Measurements from ENCODE around the gene GAB2. TPM values are rescaled to one million over a fixed set of nuclear protein-coding genes. Genes with fewer than 3 reads are reported as not detected.

Gene GAB2
- total and polyA plus RNA-seq, 2 of the 4 experiments (the other 2 are of a cell fraction) = 3.3 to 5.9 TPM

- Histone ChIP-seq H3K4me2 (ENCODE audit: low read depth, low read length) (no peak overlapping the region), H3K4ac (ENCODE audit: low read depth, low read length) (no peak overlapping the region), H3K9me1 (ENCODE audit: insufficient read depth, low read length) (peaks cover under 1% of the 10 kb centered on the region), H4K5ac (ENCODE audit: low read depth, low read length) (no peak overlapping the region), H2AFZ (replicated peaks; ENCODE audit: low read length, poor library complexity) (no peak overlapping the region), H2BK20ac (ENCODE audit: low read depth, low read length) (no peak overlapping the region), H3K79me1 (ENCODE audit: low read depth in 1 of 2, low read length in 2 of 2) (peaks cover 11 to 34% of the 10 kb centered on the region in 2 experiments), H3K9me3 (ENCODE audit: control insufficient read depth, insufficient read depth, low read length) (no peaks in the 10 kb centered on the region), H3K9ac (ENCODE audit: low read depth, low read length) (no peak overlapping the region), H2BK5ac (ENCODE audit: low read depth, low read length, poor library complexity, severe bottlenecking) (no peak overlapping the region), H3K23ac (ENCODE audit: low read depth, low read length) (no peak overlapping the region), H2BK15ac (ENCODE audit: low read depth, low read length) (no peak overlapping the region), H4K20me1 (ENCODE audit: insufficient read depth, low read length) (peaks cover 10% of the 10 kb centered on the region), H3K4me3 (ENCODE audit: insufficient read depth, low read depth, low read length) (no peak overlapping the region), H3K4me1 (ENCODE audit: control insufficient read depth, insufficient read depth, low read length) (peaks cover 4% of the 10 kb centered on the region; the same call in 1 of the 2 replicates), H3K36me3 (ENCODE audit: control insufficient read depth, insufficient read depth, low read length) (peaks cover 51% of the 10 kb centered on the region), H2AK9ac (replicated peaks; ENCODE audit: low read depth, low read length, poor library complexity) (no peak overlapping the region), H3K14ac (replicated peaks; ENCODE audit: low read depth, low read length) (no peak overlapping the region), H3K27ac (ENCODE audit: insufficient read depth, low read length) (no peak overlapping the region), H3K18ac (ENCODE audit: low read depth, low read length) (no peak overlapping the region), H4K8ac (ENCODE audit: low read depth in 2 of 2, low read length in 2 of 2) (no peak overlapping the region), H3K56ac (ENCODE audit: extremely low read depth, insufficient read depth, low read length) (no peak overlapping the region), H2AK5ac (ENCODE audit: low read depth, low read length) (no peak overlapping the region), H4K91ac (ENCODE audit: insufficient read depth, low read depth, low read length) (no peak overlapping the region), H3K27me3 (ENCODE audit: control insufficient read depth, insufficient read depth, low read length) (no peaks in the 10 kb centered on the region), H2BK120ac (ENCODE audit: low read depth, low read length) (no peak overlapping the region)
- DNase-seq (no peak), ATAC-seq (ENCODE audit: low read depth) (no peak)
- dilution Hi-C loops (cut with HindIII; ENCODE audit: low sequenced_read_pairs, unreplicated experiment) = no loop called here
- WGBS, 2 experiments (ENCODE audit: extremely low coverage in 2 of 2, insufficient read length in 1 of 2) = 90% methylated on average over 2 of the region's 3 CpGs; no CpG with 5 or more reads in 1 of the 2 experiments
- CTCF ChIA-PET = no interaction called here
- TF ChIP-seq MAZ (IDR thresholded peaks at IDR 0.05; ENCODE audit: borderline replicate concordance, low read depth, low read length) (no peak), ELK1 (IDR thresholded peaks at IDR 0.05; ENCODE audit: borderline replicate concordance, low read depth, low read length) (no peak)
- POLR2A ChIA-PET (ENCODE audit: unreplicated experiment) = no interaction called here
- no TSS peak for BruUV-seq (replicated peaks)
- intact Hi-C loops (cut with micrococcal nuclease) = no loop called here
- in situ Hi-C loops (cut with MboI; ENCODE audit: low sequenced_read_pairs) = no loop called here
Measured at GRCh38 chr11:78202733-78203167, 214.9 kb downstream of the GAB2 start.

All from IMR-90 (cell line).